Measurements from ENCODE around the gene RAB11B. TPM values are rescaled to one million over a fixed set of nuclear protein-coding genes. Genes with fewer than 3 reads are reported as not detected.

RAB11B gene
- total and polyA plus RNA-seq, 9 of the 15 experiments (the other 6 are each of a cell fraction or from before 2014, with no cell fraction given): 0.74 to 71.0 (median 13.8) TPM

DNA sequence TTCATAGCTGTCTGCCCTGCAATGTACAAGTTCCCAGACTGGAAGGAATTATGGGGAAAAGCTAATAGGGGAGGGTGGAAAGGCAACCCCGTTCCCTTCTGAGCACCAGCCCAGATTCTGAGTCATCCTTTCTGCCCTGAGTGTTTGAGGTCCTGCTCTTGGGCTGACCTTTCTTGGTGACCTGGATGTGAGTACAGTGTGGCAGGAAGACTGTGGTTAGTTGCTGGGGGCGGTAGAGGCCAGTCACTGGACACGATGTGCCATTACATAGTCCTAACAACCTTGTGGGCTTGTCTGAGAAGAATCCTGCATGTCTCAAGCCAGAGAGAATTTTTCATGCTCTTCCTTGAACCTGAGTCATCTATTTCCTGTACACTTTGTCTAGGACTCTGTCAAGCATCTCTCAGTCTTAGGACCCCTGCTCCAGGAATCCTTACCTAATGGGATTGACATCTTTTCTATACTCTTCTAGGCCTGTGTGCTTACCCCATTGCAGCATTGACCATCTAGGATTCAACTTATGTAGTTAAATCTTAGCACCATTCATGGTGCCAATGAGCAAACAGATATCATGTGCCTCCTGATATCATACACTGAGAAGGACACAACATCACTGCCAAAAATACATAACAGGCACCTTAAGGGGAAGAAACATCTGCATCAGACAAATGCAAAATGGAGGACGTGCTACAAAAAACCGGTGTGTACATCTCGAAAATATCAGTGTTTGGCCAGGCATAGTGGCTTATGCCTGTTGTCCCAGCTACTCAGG, 34.3 kb upstream of the RAB11B start (continued):
- TF ChIP-seq RCOR1 (IDR thresholded peaks at IDR 0.05; ENCODE audit: borderline replicate concordance in 1 of 2, low read depth in 2 of 2, low read length in 2 of 2) (peak in 1 of 2 experiments; percentile 92; a peak in 2 of 4 replicates), ZNF3 (CRISPR knock-in tag; IDR thresholded peaks at IDR 0.05) (no peak), TCF7 (IDR thresholded peaks at IDR 0.05; ENCODE audit: borderline replicate concordance) (no peak), SMARCE1 (IDR thresholded peaks at IDR 0.05) (peak; percentile 82), NFE2L1 (tag; IDR thresholded peaks at IDR 0.05; ENCODE audit: borderline replicate concordance, low read depth) (no peak), SIN3A (IDR thresholded peaks at IDR 0.05; ENCODE audit: borderline replicate concordance in 2 of 2, control insufficient read depth in 1 of 2, low read depth in 2 of 2, low read length in 2 of 2) (no peak), EGR1 (conservative IDR thresholded peaks at IDR 0.05) (peak; percentile 83)
- TF ChIP-seq, protein P1, sequence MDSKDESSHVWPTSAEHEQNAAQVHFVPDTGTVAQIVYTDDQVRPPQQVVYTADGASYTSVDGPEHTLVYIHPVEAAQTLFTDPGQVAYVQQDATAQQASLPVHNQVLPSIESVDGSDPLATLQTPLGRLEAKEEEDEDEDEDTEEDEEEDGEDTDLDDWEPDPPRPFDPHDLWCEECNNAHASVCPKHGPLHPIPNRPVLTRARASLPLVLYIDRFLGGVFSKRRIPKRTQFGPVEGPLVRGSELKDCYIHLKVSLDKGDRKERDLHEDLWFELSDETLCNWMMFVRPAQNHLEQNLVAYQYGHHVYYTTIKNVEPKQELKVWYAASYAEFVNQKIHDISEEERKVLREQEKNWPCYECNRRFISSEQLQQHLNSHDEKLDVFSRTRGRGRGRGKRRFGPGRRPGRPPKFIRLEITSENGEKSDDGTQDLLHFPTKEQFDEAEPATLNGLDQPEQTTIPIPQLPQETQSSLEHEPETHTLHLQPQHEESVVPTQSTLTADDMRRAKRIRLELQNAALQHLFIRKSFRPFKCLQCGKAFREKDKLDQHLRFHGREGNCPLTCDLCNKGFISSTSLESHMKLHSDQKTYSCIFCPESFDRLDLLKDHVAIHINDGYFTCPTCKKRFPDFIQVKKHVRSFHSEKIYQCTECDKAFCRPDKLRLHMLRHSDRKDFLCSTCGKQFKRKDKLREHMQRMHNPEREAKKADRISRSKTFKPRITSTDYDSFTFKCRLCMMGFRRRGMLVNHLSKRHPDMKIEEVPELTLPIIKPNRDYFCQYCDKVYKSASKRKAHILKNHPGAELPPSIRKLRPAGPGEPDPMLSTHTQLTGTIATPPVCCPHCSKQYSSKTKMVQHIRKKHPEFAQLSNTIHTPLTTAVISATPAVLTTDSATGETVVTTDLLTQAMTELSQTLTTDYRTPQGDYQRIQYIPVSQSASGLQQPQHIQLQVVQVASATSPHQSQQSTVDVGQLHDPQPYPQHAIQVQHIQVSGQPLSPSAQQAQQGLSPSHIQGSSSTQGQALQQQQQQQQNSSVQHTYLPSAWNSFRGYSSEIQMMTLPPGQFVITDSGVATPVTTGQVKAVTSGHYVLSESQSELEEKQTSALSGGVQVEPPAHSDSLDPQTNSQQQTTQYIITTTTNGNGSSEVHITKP (IDR thresholded peaks at IDR 0.05; ENCODE audit: partially characterized antibody): peak; percentile 44
- TF ChIP-seq, protein P2, sequence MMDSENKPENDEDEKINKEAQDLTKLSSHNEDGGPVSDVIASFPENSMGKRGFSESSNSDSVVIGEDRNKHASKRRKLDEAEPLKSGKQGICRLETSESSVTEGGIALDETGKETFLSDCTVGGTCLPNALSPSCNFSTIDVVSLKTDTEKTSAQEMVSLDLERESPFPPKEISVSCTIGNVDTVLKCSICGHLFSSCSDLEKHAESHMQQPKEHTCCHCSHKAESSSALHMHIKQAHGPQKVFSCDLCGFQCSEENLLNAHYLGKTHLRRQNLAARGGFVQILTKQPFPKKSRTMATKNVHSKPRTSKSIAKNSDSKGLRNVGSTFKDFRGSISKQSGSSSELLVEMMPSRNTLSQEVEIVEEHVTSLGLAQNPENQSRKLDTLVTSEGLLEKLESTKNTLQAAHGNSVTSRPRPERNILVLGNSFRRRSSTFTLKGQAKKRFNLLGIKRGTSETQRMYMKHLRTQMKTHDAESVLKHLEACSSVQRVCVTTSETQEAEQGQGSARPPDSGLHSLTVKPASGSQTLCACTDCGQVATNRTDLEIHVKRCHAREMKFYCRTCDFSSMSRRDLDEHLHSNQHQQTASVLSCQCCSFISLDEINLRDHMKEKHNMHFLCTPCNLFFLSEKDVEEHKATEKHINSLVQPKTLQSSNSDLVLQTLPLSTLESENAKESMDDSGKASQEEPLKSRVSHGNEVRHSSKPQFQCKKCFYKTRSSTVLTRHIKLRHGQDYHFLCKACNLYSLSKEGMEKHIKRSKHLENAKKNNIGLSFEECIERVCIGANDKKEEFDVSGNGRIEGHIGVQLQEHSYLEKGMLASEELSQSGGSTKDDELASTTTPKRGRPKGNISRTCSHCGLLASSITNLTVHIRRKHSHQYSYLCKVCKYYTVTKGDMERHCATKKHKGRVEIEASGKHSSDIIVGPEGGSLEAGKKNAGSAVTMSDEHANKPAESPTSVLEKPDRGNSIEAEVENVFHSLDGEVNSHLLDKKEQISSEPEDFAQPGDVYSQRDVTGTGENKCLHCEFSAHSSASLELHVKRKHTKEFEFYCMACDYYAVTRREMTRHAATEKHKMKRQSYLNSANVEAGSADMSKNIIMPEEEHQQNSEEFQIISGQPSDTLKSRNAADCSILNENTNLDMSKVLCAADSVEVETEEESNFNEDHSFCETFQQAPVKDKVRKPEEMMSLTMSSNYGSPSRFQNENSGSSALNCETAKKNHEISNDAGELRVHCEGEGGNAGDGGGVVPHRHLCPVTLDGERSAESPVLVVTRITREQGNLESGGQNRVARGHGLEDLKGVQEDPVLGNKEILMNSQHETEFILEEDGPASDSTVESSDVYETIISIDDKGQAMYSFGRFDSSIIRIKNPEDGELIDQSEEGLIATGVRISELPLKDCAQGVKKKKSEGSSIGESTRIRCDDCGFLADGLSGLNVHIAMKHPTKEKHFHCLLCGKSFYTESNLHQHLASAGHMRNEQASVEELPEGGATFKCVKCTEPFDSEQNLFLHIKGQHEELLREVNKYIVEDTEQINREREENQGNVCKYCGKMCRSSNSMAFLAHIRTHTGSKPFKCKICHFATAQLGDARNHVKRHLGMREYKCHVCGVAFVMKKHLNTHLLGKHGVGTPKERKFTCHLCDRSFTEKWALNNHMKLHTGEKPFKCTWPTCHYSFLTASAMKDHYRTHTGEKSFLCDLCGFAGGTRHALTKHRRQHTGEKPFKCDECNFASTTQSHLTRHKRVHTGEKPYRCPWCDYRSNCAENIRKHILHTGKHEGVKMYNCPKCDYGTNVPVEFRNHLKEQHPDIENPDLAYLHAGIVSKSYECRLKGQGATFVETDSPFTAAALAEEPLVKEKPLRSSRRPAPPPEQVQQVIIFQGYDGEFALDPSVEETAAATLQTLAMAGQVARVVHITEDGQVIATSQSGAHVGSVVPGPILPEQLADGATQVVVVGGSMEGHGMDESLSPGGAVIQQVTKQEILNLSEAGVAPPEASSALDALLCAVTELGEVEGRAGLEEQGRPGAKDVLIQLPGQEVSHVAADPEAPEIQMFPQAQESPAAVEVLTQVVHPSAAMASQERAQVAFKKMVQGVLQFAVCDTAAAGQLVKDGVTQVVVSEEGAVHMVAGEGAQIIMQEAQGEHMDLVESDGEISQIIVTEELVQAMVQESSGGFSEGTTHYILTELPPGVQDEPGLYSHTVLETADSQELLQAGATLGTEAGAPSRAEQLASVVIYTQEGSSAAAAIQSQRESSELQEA (IDR thresholded peaks at IDR 0.05; ENCODE audit: low read depth): no peak
- TF ChIP-seq, protein P3, sequence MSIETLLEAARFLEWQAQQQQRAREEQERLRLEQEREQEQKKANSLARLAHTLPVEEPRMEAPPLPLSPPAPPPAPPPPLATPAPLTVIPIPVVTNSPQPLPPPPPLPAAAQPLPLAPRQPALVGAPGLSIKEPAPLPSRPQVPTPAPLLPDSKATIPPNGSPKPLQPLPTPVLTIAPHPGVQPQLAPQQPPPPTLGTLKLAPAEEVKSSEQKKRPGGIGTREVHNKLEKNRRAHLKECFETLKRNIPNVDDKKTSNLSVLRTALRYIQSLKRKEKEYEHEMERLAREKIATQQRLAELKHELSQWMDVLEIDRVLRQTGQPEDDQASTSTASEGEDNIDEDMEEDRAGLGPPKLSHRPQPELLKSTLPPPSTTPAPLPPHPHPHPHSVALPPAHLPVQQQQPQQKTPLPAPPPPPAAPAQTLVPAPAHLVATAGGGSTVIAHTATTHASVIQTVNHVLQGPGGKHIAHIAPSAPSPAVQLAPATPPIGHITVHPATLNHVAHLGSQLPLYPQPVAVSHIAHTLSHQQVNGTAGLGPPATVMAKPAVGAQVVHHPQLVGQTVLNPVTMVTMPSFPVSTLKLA (conservative IDR thresholded peaks at IDR 0.05): peak in 1 of 2 experiments; percentile 41; a peak in 1 of 4 replicates

All from K562 (cell line).